ENCODE data around the gene PTPRN2. TPM values are rescaled to one million over a fixed set of nuclear protein-coding genes. Genes with fewer than 3 reads are reported as not detected.
A peak's percentile ranks its signal among the peaks of the same experiment; 100 is the strongest.

PTPRN2 gene
- total and polyA plus RNA-seq, 9 of the 15 experiments (the other 6 are each of a cell fraction or from before 2014, with no cell fraction given) = not detected

DNA sequence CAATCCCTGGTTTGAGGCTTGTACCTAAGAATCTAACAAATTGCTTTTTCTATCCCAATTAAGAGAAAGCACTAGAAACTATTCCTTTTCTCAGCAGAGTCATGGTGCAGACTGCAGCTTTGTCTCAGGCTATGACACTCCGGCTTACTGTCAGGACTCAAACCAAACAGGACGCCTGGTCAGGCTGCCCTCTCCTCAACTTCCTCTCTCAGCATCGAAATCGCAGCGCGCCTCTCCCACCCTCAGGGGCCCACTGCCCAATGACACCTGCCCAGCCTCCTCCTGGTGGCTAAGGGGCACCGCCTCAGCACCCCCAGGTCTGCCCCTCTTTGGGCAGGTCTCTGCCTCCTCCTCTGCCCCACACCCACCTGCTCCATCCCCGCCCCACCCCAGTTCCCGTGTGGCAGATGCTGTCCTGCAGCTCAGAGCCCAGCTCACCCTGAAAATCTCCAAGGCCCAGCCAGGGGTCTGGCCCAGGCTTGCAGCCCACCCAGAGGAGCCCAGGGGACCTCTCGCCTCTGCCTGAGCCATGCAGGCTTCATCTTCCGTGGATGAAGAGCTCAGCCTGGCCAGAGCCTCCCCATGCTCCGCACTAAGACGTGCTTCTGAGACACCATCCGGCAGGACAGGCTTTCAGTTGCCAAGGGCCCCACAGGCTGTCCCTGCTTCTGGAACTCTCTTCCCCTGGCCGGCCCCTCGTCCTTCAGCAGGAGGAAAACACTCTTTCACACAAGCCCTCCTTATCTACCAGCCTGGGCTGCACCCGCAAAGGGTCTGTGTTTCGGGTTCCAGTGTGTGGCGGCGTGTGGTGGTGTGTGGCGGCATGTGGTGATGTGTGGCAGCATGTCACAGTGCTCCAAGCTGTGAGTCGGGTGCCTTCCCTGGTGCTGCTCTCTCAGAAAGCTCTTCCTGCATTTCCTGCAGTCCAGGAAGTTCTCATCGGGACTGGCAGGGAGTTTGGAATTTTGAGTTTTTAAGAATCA lies 16.4 kb upstream of the PTPRN2 start:
- TF ChIP-seq MCM3 (IDR thresholded peaks at IDR 0.05) (no peak), POLR2G (IDR thresholded peaks at IDR 0.05; ENCODE audit: low read depth, low read length) (peak; percentile 65)
- no peak overlapping the region for H3K4me2 ChIP-seq (ENCODE audit: insufficient read depth, low read length)
- no peak overlapping the region for H3K27ac ChIP-seq (ENCODE audit: extremely low read depth, low read depth, low read length)
- ChIA-PET CTCF (ENCODE audit: low intra/inter-chr PET ratio) (no interaction called here), POLR2A (no interaction called here)
- peaks cover 0 to 6% of the 10 kb centered on the region in 2 experiments; a peak in 1 of 5 replicates for H3K4me1 ChIP-seq (replicated peaks in 1 of 2; ENCODE audit: control insufficient read depth in 2 of 2, insufficient read depth in 2 of 2, low read length in 2 of 2)
- 92% methylated on average over 22 of the region's 23 CpGs for WGBS (ENCODE audit: insufficient coverage, low coverage, missing lambda C conversion rate)
- H3K27me3 ChIP-seq (ENCODE audit: control insufficient read depth in 2 of 2, insufficient read depth in 2 of 2, low read length in 2 of 2) = no peaks in the 10 kb centered on the region
- FAIRE-seq (no peak), ATAC-seq (peak; percentile 36; the same call in 1 of the 3 replicates), DNase-seq (ENCODE audit: extremely low read depth in 1 of 4, low spot score in 3 of 4) (no peak)
- peak overlapping the region in 1 of 2 experiments; percentile 51; a peak in 2 of 4 replicates for H3K9ac ChIP-seq (ENCODE audit: insufficient read depth in 1 of 2, low read depth in 2 of 2, low read length in 2 of 2)
- H3K79me2 ChIP-seq (ENCODE audit: control insufficient read depth, insufficient read depth, low read length) = no peaks in the 10 kb centered on the region
- BruUV-seq (replicated peaks) = no TSS peak
- H3K4me3 ChIP-seq = no peak overlapping the region
- in situ Hi-C loops (cut with MboI) = no loop called here
- no peak overlapping the region for H2AFZ ChIP-seq (ENCODE audit: low read depth, low read length)
- H3K36me3 ChIP-seq (ENCODE audit: control insufficient read depth, insufficient read depth, low read length) = peaks cover 37% of the 10 kb centered on the region; the same call in 2 of the 3 replicates
- H3K9me1 ChIP-seq (ENCODE audit: control insufficient read depth, insufficient read depth, low read length) = no peaks in the 10 kb centered on the region
- no peaks in the 10 kb centered on the region for H3K9me3 ChIP-seq (replicated peaks; ENCODE audit: control insufficient read depth, insufficient read depth, low read depth, low read length)
- intact Hi-C loops (cut with micrococcal nuclease) = no loop called here
- H4K20me1 ChIP-seq (replicated peaks; ENCODE audit: control insufficient read depth, insufficient read depth, low read length) = no peaks in the 10 kb centered on the region
